ENCODE measurements around the gene ODF4. TPM values are rescaled to one million over a fixed set of nuclear protein-coding genes. Genes with fewer than 3 reads are reported as not detected.

Gene ODF4
- total and polyA plus RNA-seq, 2 of the 13 experiments (the other 11 are each of a cell fraction or from before 2014, with no cell fraction given): not detected

DNA sequence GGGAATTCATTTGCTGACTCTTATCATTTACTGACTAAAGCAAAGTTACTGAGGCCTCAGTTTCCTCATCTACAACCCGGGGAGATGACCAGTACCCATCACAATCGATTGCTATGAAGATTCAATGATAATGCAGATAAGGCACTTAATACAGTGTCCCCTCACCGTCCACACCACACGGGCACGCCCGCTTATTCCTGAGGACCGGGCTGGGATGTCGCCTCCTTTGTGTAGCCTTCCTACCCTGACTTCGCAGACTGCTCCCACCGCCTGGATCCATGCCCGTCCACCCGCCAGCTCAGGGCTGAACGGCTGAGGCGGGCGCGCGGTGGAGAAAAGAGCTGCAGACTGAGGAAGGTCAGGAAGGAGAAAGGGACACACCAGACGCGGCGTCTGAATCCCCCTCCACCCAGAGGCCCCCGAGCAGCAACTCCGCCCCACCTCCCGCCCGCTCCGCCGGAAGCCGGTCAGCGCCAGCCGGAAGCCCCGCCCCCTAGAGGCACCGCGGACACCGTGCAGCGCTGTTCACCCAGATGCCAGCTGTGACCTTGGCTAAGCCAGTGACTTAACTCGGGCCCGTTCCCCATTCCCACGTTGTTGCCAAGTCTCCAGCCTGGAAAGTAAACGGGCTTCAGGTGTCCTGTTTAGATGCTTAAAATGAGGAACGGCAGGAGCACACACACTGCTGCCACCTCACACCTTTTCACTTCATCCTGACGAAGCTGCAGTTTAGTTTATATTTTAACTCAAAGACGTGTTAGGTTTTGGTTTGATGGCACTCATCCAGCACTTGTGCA is 36.8 kb downstream of the ODF4 start, which contains the start of gene KRABD2 (continued):
- TF ChIP-seq ZFP37 (CRISPR knock-in tag; IDR thresholded peaks at IDR 0.05; ENCODE audit: borderline replicate concordance) (0 out of 2 replicates have a peak, but pooled peaks have one; percentile 70), SIX1 (CRISPR knock-in tag; IDR thresholded peaks at IDR 0.05; ENCODE audit: borderline replicate concordance) (no peak), ZBTB38 (CRISPR knock-in tag; IDR thresholded peaks at IDR 0.05) (peak; percentile 74), KLF11 (CRISPR knock-in tag; IDR thresholded peaks at IDR 0.05) (peak; percentile 74; the same call in 1 of the 2 replicates), CREB1 (IDR thresholded peaks at IDR 0.05) (no peak), CREB1 (CRISPR knock-in tag; IDR thresholded peaks at IDR 0.05) (no peak), MAX (IDR thresholded peaks at IDR 0.05) (peak; percentile 84), KAT7 (CRISPR knock-in tag; IDR thresholded peaks at IDR 0.05; ENCODE audit: borderline replicate concordance) (peak; percentile 78), NFATC3 (CRISPR knock-in tag; IDR thresholded peaks at IDR 0.05) (peak; percentile 87; the same call in 1 of the 2 replicates), ZNF17 (CRISPR knock-in tag; IDR thresholded peaks at IDR 0.05) (no peak), U2AF1 (optimal IDR thresholded peaks at IDR 0.05; ENCODE audit: low read depth, low read length) (no peak), SMC3 (IDR thresholded peaks at IDR 0.05; ENCODE audit: low read length) (no peak), MED13 (CRISPR knock-in tag; IDR thresholded peaks at IDR 0.05) (peak; percentile 80), ZSCAN20 (CRISPR knock-in tag; IDR thresholded peaks at IDR 0.05; ENCODE audit: borderline replicate concordance) (no peak; the same call in 1 of the 2 replicates), TBL1XR1 (IDR thresholded peaks at IDR 0.05; ENCODE audit: borderline replicate concordance, low read length, partially characterized antibody) (no peak), TEAD2 (CRISPR knock-in tag; IDR thresholded peaks at IDR 0.05) (0 out of 2 replicates have a peak, but pooled peaks have one; percentile 52), ZNF530 (CRISPR knock-in tag; IDR thresholded peaks at IDR 0.05; ENCODE audit: low read depth) (no peak), ETV5 (CRISPR knock-in tag; IDR thresholded peaks at IDR 0.05; ENCODE audit: borderline replicate concordance) (peak; percentile 68; the same call in 1 of the 2 replicates), ZNF235 (CRISPR knock-in tag; IDR thresholded peaks at IDR 0.05; ENCODE audit: borderline replicate concordance) (no peak), ZNF564 (CRISPR knock-in tag; IDR thresholded peaks at IDR 0.05) (peak; percentile 69), ZNF446 (CRISPR knock-in tag; IDR thresholded peaks at IDR 0.05) (no peak), ZNF567 (CRISPR knock-in tag; IDR thresholded peaks at IDR 0.05; ENCODE audit: borderline replicate concordance) (0 out of 2 replicates have a peak, but pooled peaks have one; percentile 28), ZFAT (CRISPR knock-in tag; conservative IDR thresholded peaks at IDR 0.05) (no peak), SRSF4 (IDR thresholded peaks at IDR 0.05; ENCODE audit: low read depth, low read length, poor library complexity, severe bottlenecking) (peak; percentile 88)
